ENCODE measurements around the gene ZNF532. TPM values are rescaled to one million over a fixed set of nuclear protein-coding genes. Genes with fewer than 3 reads are reported as not detected.

Gene ZNF532
- total RNA-seq, 1 experiment from 2014 or later = 49.8 TPM

DNA sequence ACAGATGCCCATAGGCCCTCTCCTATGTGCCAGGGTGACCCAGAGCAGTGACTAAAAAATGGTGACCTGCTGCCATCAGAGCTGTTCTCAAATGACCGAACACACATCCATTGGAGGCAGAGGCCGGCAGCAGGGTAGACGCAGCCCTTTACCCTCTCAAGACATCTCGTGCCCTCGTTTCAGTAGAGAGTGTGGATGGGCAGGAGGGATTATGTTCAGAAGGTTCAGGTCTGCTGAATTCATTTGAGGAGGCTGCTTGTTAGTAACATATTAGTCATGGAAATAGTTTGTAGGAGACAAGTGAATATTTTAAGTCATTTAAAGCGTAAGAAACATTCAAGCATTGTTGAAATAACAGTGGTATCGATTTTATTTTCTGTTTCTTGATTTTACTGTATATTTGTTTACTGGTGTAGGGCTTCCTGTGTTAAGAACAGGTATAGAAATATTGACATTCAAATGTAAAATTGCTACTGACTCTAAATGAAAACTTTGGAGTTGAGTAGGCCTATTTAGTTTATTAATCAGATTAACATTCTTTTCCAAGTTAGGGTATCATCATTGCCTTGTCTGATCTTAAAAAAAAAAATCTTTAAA, 82.6 kb downstream of the ZNF532 start:
- peaks cover 4% of the 10 kb centered on the region; the same call in 1 of the 2 replicates for H3K4me1 ChIP-seq (ENCODE audit: control insufficient read depth, insufficient read depth, low read length)
- no peak for DNase-seq (ENCODE audit: low read depth, low spot score)
- ChIA-PET CTCF (no interaction called here), POLR2A (no interaction called here)
- no peaks in the 10 kb centered on the region for H3K9me3 ChIP-seq (ENCODE audit: control insufficient read depth, insufficient read depth, low read depth, low read length)
- H3K27me3 ChIP-seq (ENCODE audit: control insufficient read depth, insufficient read depth, low read length) = no peaks in the 10 kb centered on the region
- no peak for ATAC-seq
- TF ChIP-seq SIN3A (IDR thresholded peaks at IDR 0.05; ENCODE audit: borderline replicate concordance, insufficient read depth, low read depth, low read length) (no peak), TCF7L2 (IDR thresholded peaks at IDR 0.05; ENCODE audit: low read depth, low read length) (no peak), POLR2AphosphoS5 (IDR thresholded peaks at IDR 0.05; ENCODE audit: low read depth, low read length) (no peak)
- TF ChIP-seq, protein P1, sequence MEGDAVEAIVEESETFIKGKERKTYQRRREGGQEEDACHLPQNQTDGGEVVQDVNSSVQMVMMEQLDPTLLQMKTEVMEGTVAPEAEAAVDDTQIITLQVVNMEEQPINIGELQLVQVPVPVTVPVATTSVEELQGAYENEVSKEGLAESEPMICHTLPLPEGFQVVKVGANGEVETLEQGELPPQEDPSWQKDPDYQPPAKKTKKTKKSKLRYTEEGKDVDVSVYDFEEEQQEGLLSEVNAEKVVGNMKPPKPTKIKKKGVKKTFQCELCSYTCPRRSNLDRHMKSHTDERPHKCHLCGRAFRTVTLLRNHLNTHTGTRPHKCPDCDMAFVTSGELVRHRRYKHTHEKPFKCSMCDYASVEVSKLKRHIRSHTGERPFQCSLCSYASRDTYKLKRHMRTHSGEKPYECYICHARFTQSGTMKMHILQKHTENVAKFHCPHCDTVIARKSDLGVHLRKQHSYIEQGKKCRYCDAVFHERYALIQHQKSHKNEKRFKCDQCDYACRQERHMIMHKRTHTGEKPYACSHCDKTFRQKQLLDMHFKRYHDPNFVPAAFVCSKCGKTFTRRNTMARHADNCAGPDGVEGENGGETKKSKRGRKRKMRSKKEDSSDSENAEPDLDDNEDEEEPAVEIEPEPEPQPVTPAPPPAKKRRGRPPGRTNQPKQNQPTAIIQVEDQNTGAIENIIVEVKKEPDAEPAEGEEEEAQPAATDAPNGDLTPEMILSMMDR (IDR thresholded peaks at IDR 0.05) = no peak
- TF ChIP-seq, protein P2, sequence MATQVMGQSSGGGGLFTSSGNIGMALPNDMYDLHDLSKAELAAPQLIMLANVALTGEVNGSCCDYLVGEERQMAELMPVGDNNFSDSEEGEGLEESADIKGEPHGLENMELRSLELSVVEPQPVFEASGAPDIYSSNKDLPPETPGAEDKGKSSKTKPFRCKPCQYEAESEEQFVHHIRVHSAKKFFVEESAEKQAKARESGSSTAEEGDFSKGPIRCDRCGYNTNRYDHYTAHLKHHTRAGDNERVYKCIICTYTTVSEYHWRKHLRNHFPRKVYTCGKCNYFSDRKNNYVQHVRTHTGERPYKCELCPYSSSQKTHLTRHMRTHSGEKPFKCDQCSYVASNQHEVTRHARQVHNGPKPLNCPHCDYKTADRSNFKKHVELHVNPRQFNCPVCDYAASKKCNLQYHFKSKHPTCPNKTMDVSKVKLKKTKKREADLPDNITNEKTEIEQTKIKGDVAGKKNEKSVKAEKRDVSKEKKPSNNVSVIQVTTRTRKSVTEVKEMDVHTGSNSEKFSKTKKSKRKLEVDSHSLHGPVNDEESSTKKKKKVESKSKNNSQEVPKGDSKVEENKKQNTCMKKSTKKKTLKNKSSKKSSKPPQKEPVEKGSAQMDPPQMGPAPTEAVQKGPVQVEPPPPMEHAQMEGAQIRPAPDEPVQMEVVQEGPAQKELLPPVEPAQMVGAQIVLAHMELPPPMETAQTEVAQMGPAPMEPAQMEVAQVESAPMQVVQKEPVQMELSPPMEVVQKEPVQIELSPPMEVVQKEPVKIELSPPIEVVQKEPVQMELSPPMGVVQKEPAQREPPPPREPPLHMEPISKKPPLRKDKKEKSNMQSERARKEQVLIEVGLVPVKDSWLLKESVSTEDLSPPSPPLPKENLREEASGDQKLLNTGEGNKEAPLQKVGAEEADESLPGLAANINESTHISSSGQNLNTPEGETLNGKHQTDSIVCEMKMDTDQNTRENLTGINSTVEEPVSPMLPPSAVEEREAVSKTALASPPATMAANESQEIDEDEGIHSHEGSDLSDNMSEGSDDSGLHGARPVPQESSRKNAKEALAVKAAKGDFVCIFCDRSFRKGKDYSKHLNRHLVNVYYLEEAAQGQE (IDR thresholded peaks at IDR 0.05; ENCODE audit: insufficient read depth in 1 of 2, low read depth in 2 of 2, low read length in 1 of 2) = no peak
- no peak overlapping the region for H3K27ac ChIP-seq (ENCODE audit: low read length)
- no peaks in the 10 kb centered on the region for H3K36me3 ChIP-seq (ENCODE audit: control insufficient read depth, insufficient read depth, low read length)
- no peak overlapping the region for H3K4me3 ChIP-seq (ENCODE audit: low read depth in 2 of 2, low read length in 2 of 2)
- no TSS peak for BruUV-seq (replicated peaks)
- in situ Hi-C loops (cut with HindIII; ENCODE audit: low pct_unique_long_range_greater_than_20kb, low sequenced_read_pairs) = no loop called here
- intact Hi-C loops (cut with micrococcal nuclease; ENCODE audit: unreplicated experiment) = no loop called here

DNA sequence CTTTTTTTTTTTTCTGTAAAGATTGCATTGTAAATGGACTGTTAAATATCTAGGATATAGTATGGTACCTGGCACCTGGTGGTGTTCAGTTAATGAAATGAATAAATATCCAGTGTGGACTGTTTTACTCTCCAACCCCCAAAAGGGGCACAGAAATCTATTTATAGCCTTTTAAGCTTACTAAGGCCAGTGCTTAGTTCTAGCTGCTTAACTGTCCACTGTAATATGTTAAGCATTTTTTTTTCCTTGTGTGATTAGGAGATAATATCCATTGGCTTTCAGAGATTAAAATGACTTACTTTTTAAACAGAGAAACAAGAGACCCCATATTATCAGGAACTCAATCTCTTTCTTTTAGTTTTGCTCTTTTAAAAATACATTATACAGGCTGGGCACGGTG, 84.4 kb downstream of the ZNF532 start:
- H3K4me1 ChIP-seq (ENCODE audit: control insufficient read depth, insufficient read depth, low read length) = no peaks in the 10 kb centered on the region
- BruUV-seq (replicated peaks) = no TSS peak
- no peaks in the 10 kb centered on the region for H3K9me3 ChIP-seq (ENCODE audit: control insufficient read depth, insufficient read depth, low read depth, low read length)
- ChIA-PET POLR2A (no interaction called here), CTCF (interaction anchor here (0.6 kb wide), 1 partner anchor 19 kb away, joined by 3 read pairs; no protein-coding TSS in a partner anchor)
- no peak overlapping the region for H3K27ac ChIP-seq (ENCODE audit: low read length)
- no peaks in the 10 kb centered on the region for H3K27me3 ChIP-seq (ENCODE audit: control insufficient read depth, insufficient read depth, low read length)
- in situ Hi-C loops (cut with HindIII; ENCODE audit: low pct_unique_long_range_greater_than_20kb, low sequenced_read_pairs) (no loop called here), intact Hi-C loops (cut with micrococcal nuclease; ENCODE audit: unreplicated experiment) (no loop called here)
- no peak overlapping the region for H3K4me3 ChIP-seq (ENCODE audit: low read depth in 2 of 2, low read length in 2 of 2)
- H3K36me3 ChIP-seq (ENCODE audit: control insufficient read depth, insufficient read depth, low read length) = no peaks in the 10 kb centered on the region; the same call in 1 of the 2 replicates
- TF ChIP-seq SIN3A (IDR thresholded peaks at IDR 0.05; ENCODE audit: borderline replicate concordance, insufficient read depth, low read depth, low read length) (no peak), TCF7L2 (IDR thresholded peaks at IDR 0.05; ENCODE audit: low read depth, low read length) (no peak), POLR2AphosphoS5 (IDR thresholded peaks at IDR 0.05; ENCODE audit: low read depth, low read length) (no peak)
- TF ChIP-seq, protein P1 (IDR thresholded peaks at IDR 0.05) = no peak
- TF ChIP-seq, protein P2 (IDR thresholded peaks at IDR 0.05; ENCODE audit: insufficient read depth in 1 of 2, low read depth in 2 of 2, low read length in 1 of 2) = no peak
- no peak for DNase-seq (ENCODE audit: low read depth, low spot score)
- ATAC-seq = no peak
